ENCODE data around the gene ZNF543. TPM values are rescaled to one million over a fixed set of nuclear protein-coding genes. Genes with fewer than 3 reads are reported as not detected.

ZNF543 gene
- total RNA-seq, 2 experiments from 2014 or later = 6.3 to 7.0 TPM

- Mint-ChIP-seq H3K27ac (no peak overlapping the region), H3K27me3 (peaks cover 16% of the 10 kb centered on the region), H3K36me3 (ENCODE audit: low read depth) (peaks cover 13% of the 10 kb centered on the region), H3K9me3 (peaks cover 11% of the 10 kb centered on the region), H3K4me1 (ENCODE audit: low read depth) (peaks cover 24% of the 10 kb centered on the region), H3K4me3 (no peak overlapping the region)
- CTCF ChIA-PET = no interaction called here
- intact Hi-C loops (cut with micrococcal nuclease) = no loop called here
- POLR2A ChIA-PET = no interaction called here
- ATAC-seq (no peak), DNase-seq (no peak)
- no peak for TF ChIP-seq CTCF (IDR thresholded peaks at IDR 0.05)
Measured at GRCh38 chr19:57317503-57317902, 2.8 kb upstream of the ZNF543 start.

GRCh38 chr19:57319869-57320179, 448 bp upstream of the ZNF543 start:
- TF ChIP-seq CTCF (IDR thresholded peaks at IDR 0.05) = no peak
- ChIA-PET CTCF (no interaction called here), POLR2A (interaction anchor here (2.1 kb wide), 1 partner anchor 31 kb away, joined by 4 read pairs; no protein-coding TSS in a partner anchor)
- Mint-ChIP-seq H3K27me3 (peaks cover 14% of the 10 kb centered on the region), H3K4me1 (ENCODE audit: low read depth) (peaks cover 29% of the 10 kb centered on the region), H3K36me3 (ENCODE audit: low read depth) (peaks cover 34% of the 10 kb centered on the region), H3K9me3 (peaks cover 19% of the 10 kb centered on the region), H3K4me3 (peak overlapping the region; percentile 90), H3K27ac (peak overlapping the region; percentile 91)
- no peak for DNase-seq
- intact Hi-C loops (cut with micrococcal nuclease) = no loop called here
- peak; percentile 1 for ATAC-seq

GRCh38 chr19:57321116-57321515, 844 bp downstream of the ZNF543 start:
- TF ChIP-seq CTCF (IDR thresholded peaks at IDR 0.05) = no peak
- ATAC-seq = no peak
- ChIA-PET CTCF (interaction anchor here (1.0 to 1.3 kb wide), 2 partner anchors 12 to 83 kb away, joined by 3 read pairs; no protein-coding TSS in a partner anchor), POLR2A (interaction anchor here (0.6 to 2.1 kb wide), 4 partner anchors 15 to 115 kb away, joined by 3 to 5 read pairs (median 4); no protein-coding TSS in a partner anchor)
- Mint-ChIP-seq H3K9me3 (peaks cover 24% of the 10 kb centered on the region), H3K27me3 (peaks cover 9% of the 10 kb centered on the region), H3K4me1 (ENCODE audit: low read depth) (peaks cover 29% of the 10 kb centered on the region), H3K36me3 (ENCODE audit: low read depth) (peaks cover 47% of the 10 kb centered on the region), H3K27ac (peak overlapping the region; percentile 91), H3K4me3 (peak overlapping the region; percentile 90)
- no peak for DNase-seq
- intact Hi-C loops (cut with micrococcal nuclease) = no loop called here

GRCh38 chr19:57321751-57322150, 1.5 kb downstream of the ZNF543 start:
- H3K4me3 Mint-ChIP-seq = peak overlapping the region; percentile 90
- TF ChIP-seq CTCF (IDR thresholded peaks at IDR 0.05) = no peak
- ATAC-seq (no peak), DNase-seq (no peak)
- ChIA-PET POLR2A (interaction anchor here (0.6 to 2.1 kb wide), 4 partner anchors 16 to 285 kb away, joined by 3 to 5 read pairs (median 4); no protein-coding TSS in a partner anchor), CTCF (interaction anchor here (1.0 to 1.3 kb wide), 2 partner anchors 11 to 82 kb away, joined by 3 read pairs; no protein-coding TSS in a partner anchor)
- peaks cover 5% of the 10 kb centered on the region for H3K27me3 Mint-ChIP-seq
- intact Hi-C loops (cut with micrococcal nuclease) = no loop called here
- peak overlapping the region; percentile 91 for H3K27ac Mint-ChIP-seq
- peaks cover 53% of the 10 kb centered on the region for H3K36me3 Mint-ChIP-seq (ENCODE audit: low read depth)
- peaks cover 29% of the 10 kb centered on the region for H3K4me1 Mint-ChIP-seq (ENCODE audit: low read depth)
- H3K9me3 Mint-ChIP-seq = peaks cover 24% of the 10 kb centered on the region

GRCh38 chr19:57324992-57325391, 4.7 kb downstream of the ZNF543 start:
- DNase-seq (no peak), ATAC-seq (no peak)
- POLR2A ChIA-PET = no interaction called here
- no peak overlapping the region for H3K27ac Mint-ChIP-seq
- intact Hi-C loops (cut with micrococcal nuclease) = no loop called here
- CTCF ChIA-PET = no interaction called here
- H3K36me3 Mint-ChIP-seq (ENCODE audit: low read depth) = peaks cover 84% of the 10 kb centered on the region
- no peak for TF ChIP-seq CTCF (IDR thresholded peaks at IDR 0.05)
- H3K4me3 Mint-ChIP-seq = no peak overlapping the region
- H3K27me3 Mint-ChIP-seq = no peaks in the 10 kb centered on the region
- H3K9me3 Mint-ChIP-seq = peaks cover 45% of the 10 kb centered on the region
- peaks cover 23% of the 10 kb centered on the region for H3K4me1 Mint-ChIP-seq (ENCODE audit: low read depth)
